Cardiac fibroblast (primary cell): ENCODE data around the gene RASGEF1B.

Source experiments
- DNase-seq, 2 donors: peaks; one replicate each; pipeline versions ENCODE4 v3.0.0 to v3.0.0-alpha.2; 2010; ENCODE audit warnings: low read depth in 2 of 2
- H3K4me3 ChIP-seq, 2 donors: replicated peaks in 1 of 2; 1 replicate in 1 of 2; 2 replicates in 1 of 2; pipeline ENCODE4 v1.5.1; 2011; ENCODE audit warnings: low read depth in 2 of 2, low read length in 2 of 2, mild to moderate bottlenecking in 2 of 2, moderate library complexity in 1 of 2
- CTCF ChIP-seq: IDR thresholded peaks from one replicate; pipeline ENCODE4 v1.5.1; 2011; ENCODE audit warnings: low read depth, mild to moderate bottlenecking, low read length, inconsistent platforms

RASGEF1B gene

GRCh38 chr4:81426770-81427289, 44.9 kb downstream of the RASGEF1B start:
- H3K4me3 ChIP-seq: no peak overlapping the region
- DNase-seq: no peak
- no peak for TF ChIP-seq CTCF

GRCh38 chr4:81424816-81425755, 46.6 kb downstream of the RASGEF1B start:
- DNase-seq: no peak
- no peak overlapping the region for H3K4me3 ChIP-seq
- TF ChIP-seq CTCF: no peak

- DNase-seq: no peak
- no peak overlapping the region for H3K4me3 ChIP-seq
- TF ChIP-seq CTCF: no peak
Observed at GRCh38 chr4:81424336-81424735, 47.4 kb downstream of the RASGEF1B start.

- no peak overlapping the region for H3K4me3 ChIP-seq
- TF ChIP-seq CTCF: no peak
- DNase-seq: no peak
Observed at GRCh38 chr4:81422595-81422994, 49.1 kb downstream of the RASGEF1B start.

GRCh38 chr4:81421346-81422218, 50.1 kb downstream of the RASGEF1B start:
- DNase-seq: peak; percentile 68 to 75
- TF ChIP-seq CTCF: no peak
- no peak overlapping the region for H3K4me3 ChIP-seq

GRCh38 chr4:81418572-81418971, 53.1 kb downstream of the RASGEF1B start:
- DNase-seq: no peak
- TF ChIP-seq CTCF: no peak
- no peak overlapping the region for H3K4me3 ChIP-seq
